ENCODE data around the gene PLB1. TPM values are rescaled to one million over a fixed set of nuclear protein-coding genes. Genes with fewer than 3 reads are reported as not detected.
"Not testable (repeated sequence)": the region's sequence is repeated elsewhere in the genome, so short reads cannot be mapped to it uniquely, and the experiment has no call there.

PLB1 gene
- total RNA-seq, 1 donor from 2014 or later, result 2.2 TPM

DNA sequence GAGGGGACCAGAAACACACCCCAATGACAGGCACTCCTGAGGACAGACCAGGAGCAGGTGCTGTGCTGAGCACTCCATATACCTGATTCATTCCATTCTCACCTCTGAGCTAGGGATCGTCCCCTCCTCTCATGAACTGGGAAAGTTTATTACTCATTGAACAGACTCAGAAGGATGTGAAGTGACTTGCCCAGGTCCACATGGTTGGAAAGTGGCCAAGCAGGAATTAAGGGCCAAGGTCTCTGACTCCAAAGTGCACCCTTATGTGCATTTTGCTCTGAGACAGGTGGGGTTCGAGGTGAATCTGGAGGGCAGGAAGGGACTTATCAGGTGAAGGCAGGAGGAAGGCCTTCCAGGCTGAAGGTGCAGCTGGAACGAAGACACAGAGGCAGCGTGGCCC lies 25.1 kb upstream of the PLB1 start:
- no peak overlapping the region for H3K27ac Mint-ChIP-seq
- TF ChIP-seq CTCF (IDR thresholded peaks at IDR 0.05; ENCODE audit: unreplicated experiment), result no peak

DNA sequence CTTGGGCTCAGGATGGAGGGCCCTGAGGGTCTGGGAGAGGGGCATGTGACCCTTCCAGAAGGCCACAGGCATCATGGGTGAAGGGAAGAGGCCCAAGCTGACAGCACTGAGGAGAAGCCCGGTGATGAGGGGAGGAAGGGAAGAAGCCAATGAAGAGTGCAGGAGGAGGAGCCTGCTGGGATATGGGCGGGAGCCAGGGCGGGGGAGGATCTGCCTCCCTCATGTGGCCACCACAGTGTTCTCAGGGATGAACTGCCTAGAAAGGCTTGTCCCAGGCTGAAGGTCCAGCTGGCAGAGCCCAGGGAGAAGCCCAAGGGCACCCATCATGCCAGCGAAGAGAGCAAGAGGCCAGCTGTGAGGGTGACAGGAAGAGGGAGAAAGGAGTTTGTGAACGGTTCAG lies 24.6 kb upstream of the PLB1 start:
- Mint-ChIP-seq H3K4me3 (no peak overlapping the region), H3K36me3 (no peaks in the 10 kb centered on the region), H3K27ac (no peak overlapping the region), H3K9me3 (peaks cover 6% of the 10 kb centered on the region), H3K4me1 (peaks cover 4% of the 10 kb centered on the region), H3K27me3 (ENCODE audit: low read depth) (peaks cover 3% of the 10 kb centered on the region)
- no peak for DNase-seq (ENCODE audit: low spot score in 2 of 2, unreplicated experiment in 2 of 2)
- TF ChIP-seq CTCF (IDR thresholded peaks at IDR 0.05; ENCODE audit: unreplicated experiment), result no peak

More for the DNA sequence above, 25.1 kb upstream of the PLB1 start:
- Mint-ChIP-seq H3K4me3 (no peak overlapping the region), H3K4me1 (peaks cover 4% of the 10 kb centered on the region), H3K36me3 (no peaks in the 10 kb centered on the region), H3K27me3 (ENCODE audit: low read depth) (peaks cover 3% of the 10 kb centered on the region), H3K9me3 (peaks cover 6% of the 10 kb centered on the region)
- DNase-seq (ENCODE audit: low spot score in 2 of 2, unreplicated experiment in 2 of 2), result no peak

GRCh38 chr2:28471701-28472236 lies 24.1 kb upstream of the PLB1 start:
- Mint-ChIP-seq H3K27me3 (ENCODE audit: low read depth) (peaks cover 3% of the 10 kb centered on the region), H3K9me3 (peaks cover 6% of the 10 kb centered on the region), H3K36me3 (no peaks in the 10 kb centered on the region), H3K27ac (no peak overlapping the region), H3K4me3 (no peak overlapping the region), H3K4me1 (peaks cover 4% of the 10 kb centered on the region)
- no peak for TF ChIP-seq CTCF (IDR thresholded peaks at IDR 0.05; ENCODE audit: unreplicated experiment)
- no peak for DNase-seq (ENCODE audit: low spot score in 2 of 2, unreplicated experiment in 2 of 2)

DNA sequence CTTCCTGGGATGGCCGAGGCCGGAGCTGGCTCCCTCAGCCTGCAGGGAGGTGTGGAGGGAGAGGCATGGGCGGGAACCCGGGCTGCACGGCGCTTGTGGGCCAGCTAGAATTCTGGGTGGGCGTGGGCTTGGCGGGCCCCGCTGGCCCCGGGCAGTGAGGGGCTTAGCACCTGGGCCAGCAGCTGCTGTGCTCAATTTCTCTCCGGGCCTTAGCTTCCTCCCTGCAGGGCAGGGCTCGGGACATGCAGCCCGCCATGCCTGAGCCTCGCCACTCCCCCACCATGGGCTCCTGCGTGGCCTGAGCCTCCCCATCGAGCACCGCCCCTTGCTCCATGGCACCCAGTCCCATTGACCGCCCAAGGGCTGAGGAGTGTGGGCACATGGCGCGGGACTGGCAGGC lies 23.2 kb upstream of the PLB1 start:
- H3K27ac Mint-ChIP-seq, H3K4me1 Mint-ChIP-seq, H3K4me3 Mint-ChIP-seq: not testable (repeated sequence)

DNA sequence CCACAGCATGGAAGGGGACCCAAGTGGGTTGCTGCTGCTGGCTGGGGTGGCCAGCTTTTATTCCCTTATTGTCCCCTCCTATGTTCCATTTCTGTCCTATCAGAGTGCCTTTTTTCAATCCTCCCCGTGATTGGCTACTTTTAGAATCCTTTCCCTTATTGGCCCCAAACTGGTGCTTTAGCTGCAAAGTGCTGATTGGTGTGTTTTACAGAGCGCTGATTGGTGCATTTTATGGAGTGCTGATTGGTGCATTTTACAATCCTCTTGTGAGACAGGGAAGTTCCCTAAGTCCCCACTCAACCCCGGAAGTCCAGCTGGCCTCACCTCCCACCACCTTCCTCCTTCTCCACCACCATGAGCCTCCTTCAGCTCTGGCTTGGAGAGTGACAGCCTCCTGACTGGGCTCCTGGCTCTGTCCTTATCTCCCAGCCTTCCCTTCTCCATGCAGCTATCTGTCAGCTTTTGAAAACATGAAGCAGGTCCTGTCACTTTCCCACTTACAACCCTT lies 20.7 kb upstream of the PLB1 start:
- no peaks in the 10 kb centered on the region for H3K36me3 Mint-ChIP-seq
- TF ChIP-seq CTCF (IDR thresholded peaks at IDR 0.05; ENCODE audit: unreplicated experiment), result no peak
- H3K4me1 Mint-ChIP-seq, result peaks cover 4% of the 10 kb centered on the region
- H3K27me3 Mint-ChIP-seq (ENCODE audit: low read depth), result peaks cover 3% of the 10 kb centered on the region
- H3K4me3 Mint-ChIP-seq, result no peak overlapping the region
- DNase-seq (ENCODE audit: low spot score in 2 of 2, unreplicated experiment in 2 of 2), result no peak
- peaks cover 6% of the 10 kb centered on the region for H3K9me3 Mint-ChIP-seq
- H3K27ac Mint-ChIP-seq, result no peak overlapping the region

More for the DNA sequence above, 23.2 kb upstream of the PLB1 start:
- not testable (repeated sequence) for H3K36me3 Mint-ChIP-seq; H3K9me3 Mint-ChIP-seq; DNase-seq (ENCODE audit: low spot score in 2 of 2, unreplicated experiment in 2 of 2); H3K27me3 Mint-ChIP-seq (ENCODE audit: low read depth)

GRCh38 chr2:28477087-28477486 lies 18.8 kb upstream of the PLB1 start:
- DNase-seq (ENCODE audit: low spot score in 2 of 2, unreplicated experiment in 2 of 2), result no peak
- Mint-ChIP-seq H3K4me3 (no peak overlapping the region), H3K27ac (no peak overlapping the region), H3K9me3 (peaks cover 6% of the 10 kb centered on the region), H3K36me3 (no peaks in the 10 kb centered on the region), H3K4me1 (peaks cover 4% of the 10 kb centered on the region), H3K27me3 (ENCODE audit: low read depth) (peaks cover 5% of the 10 kb centered on the region)
- TF ChIP-seq CTCF (IDR thresholded peaks at IDR 0.05; ENCODE audit: unreplicated experiment), result no peak

Data from mesothelial cell of epicardium (in vitro differentiated cells).